A673 (cell line): ENCODE data around the gene TRIP10. TPM values are rescaled to one million over a fixed set of nuclear protein-coding genes. Genes with fewer than 3 reads are reported as not detected.

Experiments
- BruUV-seq: library from RNA; stranded (reverse); fragments of 400-500 nt; replicated peaks from 2 replicates; lab custom pipeline; 2021; lab: Mats Ljungman, UMichigan
- CTCF ChIA-PET: fragments of 300-600 bp; sonication (Branson Sonifier 250); formaldehyde crosslinking; loops from one replicate; lab custom pipeline; 2022; ENCODE audit warnings: antibody characterized with exemption; lab: Charles Lee
- POLR2A ChIA-PET: fragments of 300-600 bp; sonication (Branson Sonifier 250); formaldehyde crosslinking; loops from one replicate; lab custom pipeline; 2022; ENCODE audit warnings: antibody characterized with exemption; ENCODE audit not compliant: low non-redundant PET; lab: Charles Lee
- DNase-seq: peaks from one replicate; pipeline ENCODE4 v3.0.0-alpha.2; 2015; ENCODE audit warnings: low spot score
- H3K27ac ChIP-seq: fragments of 200-600 bp; sonication (generic); 2 replicates; pipeline ENCODE4 v1.5.1; 2016; ENCODE audit warnings: mixed run types, low read depth, mild to moderate bottlenecking, mixed read lengths, antibody characterized with exemption, low read length; ENCODE audit not compliant: poor library complexity, severe bottlenecking
- H3K27me3 ChIP-seq: fragments of 200-600 bp; sonication (generic); replicated peaks from 2 replicates; pipeline ENCODE4 v1.6.1; 2017; ENCODE audit warnings: mixed run types, low read depth, mild to moderate bottlenecking, mixed read lengths, antibody characterized with exemption, low read length; ENCODE audit not compliant: insufficient read depth, poor library complexity
- H3K36me3 ChIP-seq: fragments of 200-600 bp; sonication (generic); 2 replicates; pipeline ENCODE4 v1.6.1; 2016; ENCODE audit warnings: mixed run types, mild to moderate bottlenecking, mixed read lengths, antibody characterized with exemption, low read length; ENCODE audit not compliant: insufficient read depth, poor library complexity, severe bottlenecking
- H3K4me1 ChIP-seq: fragments of 200-600 bp; sonication (generic); 2 replicates; pipeline ENCODE4 v1.6.1; 2017; ENCODE audit warnings: mixed run types, mild to moderate bottlenecking, mixed read lengths, antibody characterized with exemption, low read length; ENCODE audit not compliant: insufficient read depth, poor library complexity, severe bottlenecking
- H3K4me3 ChIP-seq: fragments of 200-600 bp; sonication (generic); 2 replicates; pipeline ENCODE4 v1.5.1; 2016; ENCODE audit warnings: low read depth, mixed run types, mild to moderate bottlenecking, mixed read lengths, low read length; ENCODE audit not compliant: poor library complexity, severe bottlenecking
- H3K9me3 ChIP-seq: fragments of 200-600 bp; sonication (generic); 2 replicates; pipeline ENCODE4 v1.6.1; 2016; ENCODE audit warnings: mixed run types, low read depth, mild to moderate bottlenecking, mixed read lengths, antibody characterized with exemption, low read length; ENCODE audit not compliant: poor library complexity, severe bottlenecking
- CTCF ChIP-seq: fragments of 300-800, 200-600 bp; sonication (generic); conservative IDR thresholded peaks from 2 replicates; pipeline ENCODE4 v1.5.1; 2017; ENCODE audit warnings: low read depth, mild to moderate bottlenecking, antibody characterized with exemption, low read length, moderate library complexity, mixed read lengths
- EZH2 ChIP-seq: fragments of 200-600 bp; sonication (generic); IDR thresholded peaks from 2 replicates; pipeline ENCODE4 v1.6.1; 2017; ENCODE audit warnings: borderline replicate concordance, low read depth, mild to moderate bottlenecking, mixed read lengths, antibody characterized with exemption, low read length; ENCODE audit not compliant: poor library complexity, severe bottlenecking
- intact Hi-C: fragments of 100-400 bp; cut with micrococcal nuclease; formaldehyde crosslinking; loops from one replicate; pipeline ENCODE4 v1.10.0; 2022; ENCODE audit not compliant: unreplicated experiment
- total RNA-seq: library from RNA; stranded (reverse); gene quantifications from 2 replicates; pipeline ENCODE4 v1.2.3, GENCODE V29; 2021

The TRIP10 gene
- total RNA-seq, 1 experiment from 2014 or later: 70.2 TPM

- H3K27ac ChIP-seq: no peak overlapping the region
- H3K4me3 ChIP-seq: no peak overlapping the region
- no TSS peak for BruUV-seq
- ChIA-PET POLR2A (no interaction called here), CTCF (no interaction called here)
- peaks cover 37% of the 10 kb centered on the region for H3K4me1 ChIP-seq
- DNase-seq: no peak
- H3K36me3 ChIP-seq: peaks cover 3% of the 10 kb centered on the region
- intact Hi-C loops: no loop called here
- H3K9me3 ChIP-seq: no peaks in the 10 kb centered on the region
- H3K27me3 ChIP-seq: no peaks in the 10 kb centered on the region
- TF ChIP-seq EZH2 (no peak), CTCF (no peak)
Observed at GRCh38 chr19:6776999-6777398, 37.5 kb downstream of the TRIP10 start.

- no peak for DNase-seq
- peaks cover 3% of the 10 kb centered on the region for H3K36me3 ChIP-seq
- TF ChIP-seq CTCF: no peak
- TF ChIP-seq EZH2: no peak
- POLR2A ChIA-PET: no interaction called here
- H3K27ac ChIP-seq: no peak overlapping the region
- CTCF ChIA-PET: no interaction called here
- no peaks in the 10 kb centered on the region for H3K9me3 ChIP-seq
- peaks cover 40% of the 10 kb centered on the region for H3K4me1 ChIP-seq
- intact Hi-C loops: no loop called here
- H3K4me3 ChIP-seq: no peak overlapping the region
- BruUV-seq: no TSS peak
- no peaks in the 10 kb centered on the region for H3K27me3 ChIP-seq
Observed at GRCh38 chr19:6777434-6777833, 38.0 kb downstream of the TRIP10 start.

GRCh38 chr19:6778386-6778785 is 38.9 kb downstream of the TRIP10 start:
- Histone ChIP-seq H3K9me3 (no peaks in the 10 kb centered on the region), H3K4me3 (no peak overlapping the region), H3K4me1 (peaks cover 42% of the 10 kb centered on the region), H3K36me3 (peaks cover 3% of the 10 kb centered on the region), H3K27ac (peak overlapping the region; percentile 52), H3K27me3 (no peaks in the 10 kb centered on the region)
- ChIA-PET CTCF (no interaction called here), POLR2A (no interaction called here)
- no TSS peak for BruUV-seq
- TF ChIP-seq CTCF (no peak), EZH2 (no peak)
- intact Hi-C loops: no loop called here
- no peak for DNase-seq
